ENCODE measurements around the gene IGFBP2. TPM values are rescaled to one million over a fixed set of nuclear protein-coding genes. Genes with fewer than 3 reads are reported as not detected.

Gene IGFBP2
- total RNA-seq, 1 experiment from 2014 or later: 0.32 TPM

DNA sequence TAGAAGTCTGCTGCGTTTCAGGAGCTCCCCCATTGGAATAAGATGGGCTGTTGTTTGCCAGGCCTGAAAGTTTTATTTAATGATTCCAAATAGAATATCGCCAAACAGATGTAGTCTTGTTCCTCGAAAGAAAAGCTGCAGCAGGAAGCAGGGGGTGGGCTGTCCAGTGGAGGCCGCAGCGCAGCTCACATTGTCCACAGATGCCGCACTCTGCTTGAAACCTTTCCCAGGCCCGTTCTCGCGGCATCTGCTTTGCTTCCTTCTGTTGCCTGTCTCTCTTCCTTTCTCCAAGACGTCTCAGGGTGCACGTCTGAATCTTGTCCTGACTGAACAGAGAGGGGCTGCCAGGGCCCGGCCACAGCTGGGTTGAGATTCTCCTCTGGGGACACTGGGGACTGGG is 12.4 kb upstream of the IGFBP2 start:
- DNase-seq (ENCODE audit: low read depth in 1 of 2, low spot score in 2 of 2): no peak
- H3K27ac ChIP-seq: no peak overlapping the region
- no peak overlapping the region for H3K4me3 ChIP-seq
- no peaks in the 10 kb centered on the region for H3K9me3 ChIP-seq (replicated peaks)
- H3K36me3 ChIP-seq: no peaks in the 10 kb centered on the region
- H3K4me1 ChIP-seq (replicated peaks): no peaks in the 10 kb centered on the region
- no peaks in the 10 kb centered on the region for H3K27me3 ChIP-seq (replicated peaks)

DNA sequence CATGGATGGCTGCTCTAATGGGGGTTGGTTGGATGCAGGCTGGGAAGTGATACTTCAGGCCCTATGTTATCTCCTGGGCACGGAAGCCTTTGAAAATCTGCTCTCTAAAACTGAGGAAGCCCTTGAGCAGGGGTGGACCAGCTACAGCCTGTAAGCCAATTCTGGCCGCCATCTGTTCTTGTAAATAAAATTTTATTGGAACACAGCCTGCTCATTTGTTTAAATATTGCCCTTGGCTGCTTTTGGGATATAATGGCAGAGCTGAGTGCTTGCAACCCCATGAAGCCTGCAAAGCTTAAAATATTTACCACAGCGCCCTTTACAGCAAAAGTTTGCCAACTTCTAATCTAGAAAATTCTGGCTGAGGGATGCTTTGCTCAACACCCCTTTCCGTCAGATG is 11.9 kb upstream of the IGFBP2 start:
- DNase-seq (ENCODE audit: low read depth in 1 of 2, low spot score in 2 of 2): no peak
- Histone ChIP-seq H3K4me3 (no peak overlapping the region), H3K36me3 (no peaks in the 10 kb centered on the region), H3K27me3 (replicated peaks) (no peaks in the 10 kb centered on the region), H3K27ac (no peak overlapping the region), H3K9me3 (replicated peaks) (no peaks in the 10 kb centered on the region), H3K4me1 (replicated peaks) (no peaks in the 10 kb centered on the region)

DNA sequence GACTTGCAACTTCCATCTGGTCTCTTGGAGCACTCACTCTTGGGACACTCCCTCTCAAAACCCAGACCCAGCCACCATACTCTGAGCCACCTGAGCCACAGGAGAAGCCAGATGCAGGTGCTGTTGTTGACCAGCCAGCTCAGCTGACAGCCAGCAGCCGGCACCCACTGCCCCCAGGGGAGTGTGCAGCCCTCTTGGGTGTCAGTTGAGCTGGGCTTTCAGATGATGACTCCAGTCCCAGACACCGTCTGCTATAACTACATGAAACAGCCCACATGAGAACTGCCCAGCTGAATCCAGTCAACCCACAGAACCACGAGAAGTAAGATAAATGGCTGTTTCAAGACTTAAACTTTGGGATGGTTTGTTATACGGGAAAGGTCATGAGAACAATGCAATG is 10.7 kb upstream of the IGFBP2 start:
- Histone ChIP-seq H3K27me3 (replicated peaks) (no peaks in the 10 kb centered on the region), H3K4me1 (replicated peaks) (no peaks in the 10 kb centered on the region), H3K36me3 (no peaks in the 10 kb centered on the region), H3K4me3 (no peak overlapping the region), H3K9me3 (replicated peaks) (no peaks in the 10 kb centered on the region), H3K27ac (no peak overlapping the region)
- DNase-seq (ENCODE audit: low read depth in 1 of 2, low spot score in 2 of 2): no peak

DNA sequence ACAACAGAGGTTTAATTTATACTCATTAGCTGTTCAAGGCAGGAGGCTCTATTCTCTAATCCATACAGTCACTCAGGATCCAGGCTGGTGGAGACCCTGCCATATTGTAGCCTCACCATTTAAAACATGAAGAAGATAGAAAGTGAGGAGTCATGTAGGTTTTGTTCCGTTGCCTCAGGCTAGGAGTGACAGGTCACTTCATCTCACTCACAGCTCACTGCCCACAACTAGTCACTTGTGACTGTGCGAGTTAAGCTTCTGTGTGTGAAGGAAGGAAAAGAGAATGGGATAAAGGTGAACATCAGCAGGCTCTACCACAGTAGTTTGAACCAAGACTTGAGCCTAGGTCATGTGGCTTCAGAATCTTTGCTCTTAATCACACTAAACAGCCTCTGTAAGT is 9.0 kb upstream of the IGFBP2 start:
- Histone ChIP-seq H3K27me3 (replicated peaks) (no peaks in the 10 kb centered on the region), H3K9me3 (replicated peaks) (no peaks in the 10 kb centered on the region), H3K4me3 (no peak overlapping the region), H3K27ac (no peak overlapping the region), H3K4me1 (replicated peaks) (no peaks in the 10 kb centered on the region), H3K36me3 (no peaks in the 10 kb centered on the region)
- DNase-seq (ENCODE audit: low read depth in 1 of 2, low spot score in 2 of 2): no peak

DNA sequence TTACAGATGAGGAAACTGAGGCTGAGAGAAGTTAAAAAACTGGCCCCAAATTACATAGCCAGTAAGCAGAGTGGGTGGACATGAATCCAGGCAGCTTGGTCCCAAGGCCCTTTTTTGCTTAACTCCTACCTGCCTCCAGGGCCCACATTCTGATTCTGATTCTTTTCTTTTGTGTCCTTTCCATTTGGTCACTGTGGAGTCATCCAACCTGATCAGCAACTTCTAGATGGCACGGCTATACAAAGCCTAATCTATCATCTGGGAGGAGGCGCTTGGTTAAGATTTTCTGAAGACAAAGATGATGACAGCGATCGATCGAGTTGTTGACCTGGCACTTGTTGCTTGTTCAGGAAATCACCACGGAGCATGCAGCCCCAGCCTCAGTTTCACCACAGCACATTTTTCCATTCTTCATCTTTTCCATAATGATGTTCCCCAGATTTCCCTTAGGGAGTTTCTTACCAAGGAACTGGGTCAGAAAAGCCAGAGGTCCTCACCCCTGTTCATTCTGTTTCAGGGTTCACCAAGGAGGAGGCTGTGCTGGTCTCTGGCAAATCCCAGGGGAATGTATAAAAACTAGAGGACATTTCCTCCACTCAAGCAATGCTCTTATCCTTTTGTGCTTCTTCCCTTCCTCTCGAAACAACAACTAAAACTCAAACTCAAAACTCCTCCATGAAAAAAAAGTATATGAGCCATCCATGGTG is 6.9 kb upstream of the IGFBP2 start:
- no peak for DNase-seq (ENCODE audit: low read depth in 1 of 2, low spot score in 2 of 2)
- Histone ChIP-seq H3K27me3 (replicated peaks) (peaks cover 9% of the 10 kb centered on the region), H3K4me1 (replicated peaks) (no peaks in the 10 kb centered on the region)

DNA sequence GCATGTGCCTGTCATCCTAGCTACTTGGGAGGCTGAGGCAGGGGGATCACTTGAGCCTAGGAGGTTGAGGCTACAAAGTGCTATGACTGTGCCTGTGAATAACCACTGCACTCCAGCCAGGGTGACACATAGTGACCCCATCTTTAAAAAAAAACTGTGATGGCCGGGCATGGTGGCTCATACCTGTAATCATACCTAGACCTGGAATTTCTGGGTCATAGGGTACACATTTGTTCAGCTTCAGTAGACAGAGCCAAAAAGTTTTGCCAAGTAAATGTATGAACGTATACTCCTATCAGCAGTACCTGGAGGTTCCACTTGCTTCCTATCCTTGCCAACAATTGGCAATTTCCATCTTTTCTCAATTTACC is 6.4 kb upstream of the IGFBP2 start:
- H3K4me1 ChIP-seq (replicated peaks): no peaks in the 10 kb centered on the region
- H3K27ac ChIP-seq: no peak overlapping the region
- H3K36me3 ChIP-seq: no peaks in the 10 kb centered on the region
- DNase-seq (ENCODE audit: low read depth in 1 of 2, low spot score in 2 of 2): no peak
- H3K9me3 ChIP-seq (replicated peaks): no peaks in the 10 kb centered on the region
- H3K4me3 ChIP-seq: no peak overlapping the region
- peaks cover 11% of the 10 kb centered on the region for H3K27me3 ChIP-seq (replicated peaks)

More for the DNA sequence above, 6.9 kb upstream of the IGFBP2 start:
- Histone ChIP-seq H3K27ac (no peak overlapping the region), H3K9me3 (replicated peaks) (no peaks in the 10 kb centered on the region), H3K36me3 (no peaks in the 10 kb centered on the region), H3K4me3 (no peak overlapping the region)

DNA sequence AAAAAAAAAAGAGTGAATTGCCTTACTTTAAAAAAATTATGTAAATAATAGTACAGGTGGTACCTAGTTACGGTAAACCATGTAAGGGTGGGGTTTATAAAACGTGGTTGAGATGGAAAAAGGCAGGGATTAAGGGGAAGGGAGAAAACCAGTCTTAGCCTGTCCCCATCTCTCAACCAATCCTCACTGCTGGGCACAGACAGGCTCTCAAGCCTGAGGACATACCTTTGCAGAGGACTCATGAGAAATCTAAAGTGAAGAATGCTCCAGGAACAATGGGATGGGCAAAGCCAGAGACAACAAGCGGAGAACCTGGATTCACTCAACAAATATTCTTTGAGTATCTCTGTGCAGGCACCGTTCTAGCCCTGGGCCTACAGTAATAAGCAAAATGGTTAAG is 3.4 kb upstream of the IGFBP2 start:
- no peak overlapping the region for H3K27ac ChIP-seq
- no peaks in the 10 kb centered on the region for H3K36me3 ChIP-seq
- no peak overlapping the region for H3K4me3 ChIP-seq
- no peak for DNase-seq (ENCODE audit: low read depth in 1 of 2, low spot score in 2 of 2)
- no peaks in the 10 kb centered on the region for H3K9me3 ChIP-seq (replicated peaks)
- peaks cover 35% of the 10 kb centered on the region for H3K27me3 ChIP-seq (replicated peaks)
- H3K4me1 ChIP-seq (replicated peaks): peaks cover 18% of the 10 kb centered on the region

DNA sequence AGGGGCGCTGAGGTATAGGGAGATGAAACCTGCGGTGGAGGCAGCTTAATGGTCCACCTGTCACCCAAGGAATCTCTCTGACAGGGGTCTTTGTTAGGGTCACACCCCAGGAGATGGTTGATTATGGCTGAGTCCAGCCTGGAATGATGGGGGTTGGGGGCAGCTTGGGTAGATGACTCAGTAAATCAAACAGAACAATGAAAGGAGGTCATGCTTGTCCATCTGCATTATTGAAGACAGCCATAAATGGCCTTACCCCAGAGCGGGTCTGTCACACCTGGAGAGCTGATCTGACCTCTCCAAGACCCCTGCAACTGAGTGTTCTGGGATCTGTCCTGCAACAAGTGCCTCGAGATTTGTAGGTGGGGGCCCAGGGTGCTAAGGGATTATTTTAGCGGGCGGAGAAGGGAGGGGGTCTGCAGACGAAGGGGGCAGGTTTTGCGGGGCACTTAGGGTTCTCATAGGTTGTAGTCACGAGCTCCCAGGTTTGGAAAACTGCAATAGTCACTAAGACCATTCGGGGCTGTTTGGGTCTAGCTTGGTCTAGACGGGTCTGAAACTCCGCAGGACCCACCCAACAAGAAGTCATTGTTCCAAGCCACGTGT is 771 bp upstream of the IGFBP2 start:
- DNase-seq (ENCODE audit: low read depth in 1 of 2, low spot score in 2 of 2): no peak
- Histone ChIP-seq H3K4me1 (replicated peaks) (peaks cover 18% of the 10 kb centered on the region), H3K9me3 (replicated peaks) (no peaks in the 10 kb centered on the region), H3K36me3 (no peaks in the 10 kb centered on the region), H3K4me3 (no peak overlapping the region), H3K27me3 (replicated peaks) (peaks cover 41% of the 10 kb centered on the region), H3K27ac (no peak overlapping the region)

DNA sequence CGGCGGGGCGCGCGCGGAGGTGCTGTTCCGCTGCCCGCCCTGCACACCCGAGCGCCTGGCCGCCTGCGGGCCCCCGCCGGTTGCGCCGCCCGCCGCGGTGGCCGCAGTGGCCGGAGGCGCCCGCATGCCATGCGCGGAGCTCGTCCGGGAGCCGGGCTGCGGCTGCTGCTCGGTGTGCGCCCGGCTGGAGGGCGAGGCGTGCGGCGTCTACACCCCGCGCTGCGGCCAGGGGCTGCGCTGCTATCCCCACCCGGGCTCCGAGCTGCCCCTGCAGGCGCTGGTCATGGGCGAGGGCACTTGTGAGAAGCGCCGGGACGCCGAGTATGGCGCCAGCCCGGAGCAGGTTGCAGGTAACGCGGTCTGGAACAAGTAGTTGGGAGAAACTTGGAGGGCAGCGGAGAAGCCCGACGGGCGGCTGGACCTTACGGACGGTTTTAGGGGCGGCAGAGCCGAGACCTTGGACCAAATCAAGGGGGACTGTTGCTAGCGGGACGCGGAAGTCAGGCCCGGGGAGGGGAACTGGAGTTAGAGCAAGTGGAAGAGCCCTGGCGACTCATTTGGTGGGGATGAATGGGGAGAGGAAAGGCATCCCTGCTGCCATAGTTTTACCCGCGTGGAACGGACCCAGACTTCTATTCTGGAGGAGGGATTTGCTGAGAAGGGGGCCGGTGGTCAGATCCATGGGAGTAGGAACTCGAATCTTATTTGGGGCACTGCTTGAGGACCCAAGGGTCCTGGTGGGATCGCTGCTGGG is 573 bp downstream of the IGFBP2 start:
- Histone ChIP-seq H3K36me3 (no peaks in the 10 kb centered on the region), H3K27ac (no peak overlapping the region), H3K9me3 (replicated peaks) (no peaks in the 10 kb centered on the region), H3K4me3 (peak overlapping the region; percentile 19), H3K4me1 (replicated peaks) (peaks cover 18% of the 10 kb centered on the region), H3K27me3 (replicated peaks) (peaks cover 41% of the 10 kb centered on the region)
- DNase-seq (ENCODE audit: low read depth in 1 of 2, low spot score in 2 of 2): no peak

DNA sequence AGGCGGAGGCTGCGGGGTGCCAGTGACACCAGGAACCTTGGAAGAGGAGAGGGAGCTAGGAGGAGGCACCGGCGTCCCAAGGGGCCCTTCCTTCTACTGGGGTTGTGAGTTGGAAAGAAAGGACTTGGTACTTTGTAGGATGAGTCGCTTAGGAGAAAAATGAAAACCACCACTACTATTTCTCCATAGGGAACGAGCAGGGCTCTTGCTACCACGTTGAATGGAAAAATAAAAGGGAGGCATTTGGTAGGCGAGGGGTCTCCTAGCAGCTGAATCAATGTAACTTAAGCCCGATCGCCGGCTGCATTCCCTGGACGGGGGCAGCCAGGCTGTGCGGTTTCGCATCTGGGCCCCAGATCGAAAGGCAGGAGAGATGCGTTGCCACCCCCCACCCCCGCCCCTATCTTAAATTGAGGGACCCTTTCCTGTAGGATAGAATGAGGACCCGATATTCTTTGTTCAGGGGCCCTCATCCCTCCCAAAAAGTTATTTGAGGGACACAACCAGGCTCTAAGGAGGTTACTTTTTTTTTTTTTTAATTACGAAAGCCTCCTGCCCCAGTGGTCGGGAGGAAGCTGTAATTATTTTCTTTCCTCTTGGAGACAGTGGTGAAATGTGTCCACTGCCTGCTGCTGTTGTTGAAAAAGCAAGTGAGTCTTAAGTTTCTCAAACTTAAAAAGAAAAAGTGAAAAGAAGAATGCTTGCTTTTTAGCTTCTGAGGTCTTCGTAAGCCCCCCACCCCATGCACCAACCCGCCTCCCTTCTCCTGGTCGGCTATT is 1.3 kb downstream of the IGFBP2 start:
- no peak overlapping the region for H3K27ac ChIP-seq
- no peak overlapping the region for H3K4me3 ChIP-seq

DNA sequence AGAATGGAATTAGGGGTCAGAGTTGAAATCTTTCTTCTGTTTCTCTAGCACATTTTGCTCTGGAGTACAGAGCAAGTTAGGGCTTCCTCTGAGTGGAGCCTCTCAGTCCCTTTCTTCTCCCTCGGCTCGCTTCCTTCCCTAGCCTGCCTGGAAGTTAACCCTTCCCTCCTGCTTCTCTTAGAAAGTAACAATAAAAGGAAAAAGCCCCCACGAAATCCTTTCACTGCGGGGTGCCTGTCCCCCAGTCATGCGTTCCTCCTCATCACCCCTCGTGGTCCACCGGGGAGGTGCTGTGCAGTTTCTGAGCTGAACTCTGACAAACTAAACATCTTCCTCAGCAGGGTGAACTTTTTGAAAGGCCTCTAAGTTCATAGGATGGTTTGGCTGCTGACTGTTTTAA is 2.0 kb downstream of the IGFBP2 start:
- Histone ChIP-seq H3K4me3 (no peak overlapping the region), H3K27me3 (replicated peaks) (peaks cover 40% of the 10 kb centered on the region), H3K9me3 (replicated peaks) (no peaks in the 10 kb centered on the region), H3K27ac (no peak overlapping the region), H3K4me1 (replicated peaks) (peaks cover 18% of the 10 kb centered on the region), H3K36me3 (no peaks in the 10 kb centered on the region)
- DNase-seq (ENCODE audit: low read depth in 1 of 2, low spot score in 2 of 2): no peak

More for the DNA sequence above, 1.3 kb downstream of the IGFBP2 start:
- no peaks in the 10 kb centered on the region for H3K36me3 ChIP-seq
- H3K27me3 ChIP-seq (replicated peaks): peaks cover 41% of the 10 kb centered on the region
- H3K4me1 ChIP-seq (replicated peaks): peaks cover 18% of the 10 kb centered on the region
- no peaks in the 10 kb centered on the region for H3K9me3 ChIP-seq (replicated peaks)
- no peak for DNase-seq (ENCODE audit: low read depth in 1 of 2, low spot score in 2 of 2)

DNA sequence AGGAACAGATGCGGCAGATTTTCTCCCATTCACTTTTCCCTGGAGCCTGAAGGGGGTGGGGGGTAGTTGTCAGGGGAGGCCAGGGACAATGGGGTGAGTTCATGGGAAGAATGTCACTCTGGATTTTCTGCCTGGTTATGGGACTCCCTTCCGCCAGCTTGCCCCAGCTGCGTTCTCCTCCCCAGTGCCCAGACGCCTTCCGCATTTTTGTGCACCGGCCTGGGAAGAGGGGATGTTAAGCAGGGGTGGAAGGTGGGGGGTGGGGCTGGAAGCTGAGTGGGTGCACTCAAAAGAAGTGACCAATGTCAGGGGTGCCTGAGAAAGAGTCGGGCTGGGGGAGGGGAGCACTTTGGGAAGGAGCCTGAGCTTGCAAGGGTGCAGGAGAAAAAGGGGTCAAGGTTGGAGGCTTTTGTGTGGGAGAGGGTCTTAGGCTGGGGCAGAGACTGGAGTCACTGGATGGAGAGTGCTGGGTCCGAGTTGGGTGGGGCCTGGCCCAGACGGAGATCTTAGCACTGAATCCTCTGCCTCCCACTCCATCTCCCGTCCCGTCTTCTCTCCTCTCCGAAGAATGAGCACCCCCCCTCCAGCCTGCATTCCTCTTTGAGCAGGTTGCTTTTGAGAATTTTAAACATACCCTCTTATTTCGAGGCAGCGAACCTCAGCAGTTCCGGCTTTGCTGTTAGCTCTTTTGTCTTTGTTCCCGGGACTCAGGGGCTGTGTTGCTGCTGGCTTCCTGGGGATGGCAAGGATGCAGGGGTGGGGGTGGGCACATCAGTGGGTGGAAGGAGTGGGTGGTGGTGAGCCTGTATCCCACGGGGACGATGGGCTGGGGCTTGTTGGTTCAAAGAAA is 2.7 kb downstream of the IGFBP2 start:
- H3K9me3 ChIP-seq (replicated peaks): no peaks in the 10 kb centered on the region
- H3K27me3 ChIP-seq (replicated peaks): peaks cover 33% of the 10 kb centered on the region
- peaks cover 18% of the 10 kb centered on the region for H3K4me1 ChIP-seq (replicated peaks)
- no peak for DNase-seq (ENCODE audit: low read depth in 1 of 2, low spot score in 2 of 2)
- no peaks in the 10 kb centered on the region for H3K36me3 ChIP-seq
- no peak overlapping the region for H3K27ac ChIP-seq
- no peak overlapping the region for H3K4me3 ChIP-seq

Data from SJSA1 (cell line).